GM19328 (cell line): ENCODE measurements around the gene GLT1D1.

Experiments used
- ATAC-seq: cut with Tn5 transposase; IDR thresholded peaks from one replicate; pipeline ENCODE4 v1.9.1; 2021; ENCODE audit warnings: mild to moderate bottlenecking, moderate library complexity; ENCODE audit not compliant: unreplicated experiment

Gene GLT1D1

DNA sequence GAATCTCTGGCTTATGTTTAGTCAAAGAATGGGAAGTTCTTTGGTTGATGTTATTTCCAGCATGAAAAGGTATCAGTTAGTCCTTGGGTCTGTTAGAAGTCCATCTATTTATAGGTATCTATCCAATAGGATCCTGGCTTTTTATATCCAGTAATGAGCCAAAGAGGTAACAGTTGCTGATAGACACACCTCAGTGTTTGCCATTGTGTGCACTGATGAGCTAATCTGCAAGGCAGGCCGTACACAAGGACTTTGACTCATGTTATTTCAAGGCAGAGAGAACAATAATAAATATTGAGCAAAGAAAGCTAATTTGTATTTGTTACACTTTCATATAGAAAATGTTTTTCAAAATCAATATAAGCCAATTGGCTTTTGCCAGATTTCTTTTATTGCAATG is 56.4 kb downstream of the GLT1D1 start:
- no peak for ATAC-seq

DNA sequence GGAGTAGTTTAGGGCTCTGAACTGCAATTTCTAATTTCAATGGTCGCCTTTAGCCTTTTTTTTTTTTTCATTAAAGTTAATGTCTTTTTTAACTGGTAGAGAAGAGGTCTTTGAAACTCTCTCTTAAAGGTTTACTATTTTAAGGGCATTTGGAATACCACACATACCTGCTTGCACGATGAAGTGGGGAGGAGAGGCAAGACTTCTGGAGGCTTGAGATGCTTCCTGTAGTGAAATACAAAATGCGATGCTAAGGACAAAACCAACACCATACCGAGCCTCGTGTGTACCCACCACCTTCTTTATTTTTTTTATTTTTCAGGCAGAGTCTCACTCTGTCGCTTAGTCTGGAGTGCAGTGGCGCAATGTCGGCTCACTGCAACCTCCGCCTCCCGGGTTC is 57.4 kb downstream of the GLT1D1 start:
- no peak for ATAC-seq

DNA sequence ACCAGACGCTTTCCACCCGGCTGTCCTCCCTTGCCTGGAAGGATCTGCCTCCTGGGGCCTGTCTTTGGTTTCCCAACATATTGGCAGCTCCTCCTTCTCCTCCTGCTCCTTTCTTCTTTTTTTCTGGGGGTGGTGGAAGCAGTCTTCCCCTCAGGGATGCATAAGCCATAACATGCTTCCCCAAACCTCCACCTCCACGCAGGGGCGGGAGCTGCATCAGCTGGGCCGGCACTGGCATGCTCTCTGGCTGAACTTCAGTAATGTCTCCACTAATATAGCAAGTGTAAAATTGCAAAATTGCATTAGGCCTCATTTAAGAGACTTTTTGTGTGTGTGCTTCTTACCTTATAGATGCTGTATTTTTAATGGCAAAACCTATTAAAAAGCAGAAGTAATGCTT is 58.6 kb downstream of the GLT1D1 start:
- no peak for ATAC-seq

DNA sequence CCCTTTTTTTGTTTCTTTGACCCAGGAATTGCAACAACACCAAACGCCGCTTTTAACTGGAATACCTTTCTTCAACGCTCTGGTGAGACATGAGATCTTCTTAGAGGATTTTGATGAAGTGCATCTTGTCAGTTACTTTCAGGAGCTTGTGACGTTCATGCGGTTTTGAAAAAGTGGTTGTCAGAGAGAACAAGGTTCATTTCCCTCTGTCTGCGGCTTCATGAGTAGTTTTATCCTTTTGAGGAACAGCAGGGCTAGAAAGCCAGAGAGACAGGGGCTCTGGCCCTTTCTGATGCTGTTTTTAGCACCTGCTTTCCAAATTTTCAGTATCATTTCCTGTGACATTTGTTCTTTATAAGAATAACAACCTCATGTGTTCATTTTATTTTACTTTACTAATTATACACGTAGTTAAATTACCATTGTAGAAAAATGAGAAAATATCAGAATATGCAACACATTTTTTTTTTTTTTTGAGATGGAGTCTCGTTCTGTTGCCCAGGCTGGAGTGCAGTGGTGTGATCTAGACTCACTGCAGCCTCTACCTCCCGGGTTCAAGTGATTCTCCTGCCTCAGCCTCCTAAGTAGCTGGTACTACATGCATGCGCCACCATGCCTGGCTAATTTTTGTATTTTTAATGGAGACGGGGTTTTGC is 61.8 kb downstream of the GLT1D1 start:
- ATAC-seq: peak; percentile 98

DNA sequence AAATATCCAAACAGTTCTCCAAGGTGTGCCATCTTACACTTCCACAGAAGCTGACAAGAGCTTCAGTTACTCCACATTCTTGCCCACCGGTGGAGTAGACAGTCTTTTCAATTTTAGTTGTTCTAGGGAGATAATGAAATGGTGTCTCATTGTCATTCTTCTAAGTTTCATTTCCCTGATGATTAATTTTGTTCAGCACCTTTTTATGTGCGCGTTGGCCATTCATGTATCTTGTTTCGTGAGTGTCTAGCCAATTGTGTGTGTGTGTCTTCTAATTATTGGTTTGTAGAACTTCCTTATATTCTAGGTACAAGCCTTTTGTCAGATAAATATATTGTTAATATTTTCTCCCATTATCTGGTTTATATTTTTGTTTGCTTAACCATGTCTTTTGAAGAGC is 63.1 kb downstream of the GLT1D1 start:
- ATAC-seq: no peak

DNA sequence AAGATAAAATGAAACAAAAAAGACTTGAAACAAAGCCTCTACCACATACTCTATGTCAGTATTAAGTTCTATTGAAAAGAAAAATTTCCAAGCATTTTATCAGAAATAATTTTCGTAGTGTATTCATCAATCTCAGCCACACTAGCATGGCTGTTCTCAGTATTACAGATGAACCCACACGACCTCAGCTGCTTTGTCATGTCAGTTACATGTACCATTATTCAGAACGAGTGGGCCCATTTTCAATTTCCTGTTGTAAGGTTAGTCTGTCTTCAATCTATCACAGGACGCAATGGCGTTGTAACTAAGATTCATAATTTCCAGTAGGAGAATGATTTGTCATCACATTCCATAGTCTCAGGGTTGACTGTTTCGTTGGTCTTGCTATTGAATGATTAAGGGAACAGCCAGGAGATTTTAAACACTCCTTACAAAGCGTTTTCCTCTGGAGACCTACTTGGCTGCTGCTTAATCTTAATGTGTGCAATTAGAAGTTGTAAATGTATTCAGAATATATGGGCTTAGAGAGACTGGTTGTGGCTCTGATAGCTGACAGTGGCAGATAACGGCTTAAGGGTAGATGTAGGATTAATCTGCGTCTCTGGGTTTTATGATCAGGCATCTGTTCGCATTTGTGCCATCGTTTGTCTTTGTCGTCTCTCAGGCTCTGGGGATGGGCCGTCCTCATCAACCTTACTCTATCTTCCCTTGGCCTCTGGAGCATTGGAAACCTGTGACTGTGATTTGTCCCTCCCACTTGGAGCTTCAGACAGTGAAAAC is 65.4 kb downstream of the GLT1D1 start:
- no peak for ATAC-seq

DNA sequence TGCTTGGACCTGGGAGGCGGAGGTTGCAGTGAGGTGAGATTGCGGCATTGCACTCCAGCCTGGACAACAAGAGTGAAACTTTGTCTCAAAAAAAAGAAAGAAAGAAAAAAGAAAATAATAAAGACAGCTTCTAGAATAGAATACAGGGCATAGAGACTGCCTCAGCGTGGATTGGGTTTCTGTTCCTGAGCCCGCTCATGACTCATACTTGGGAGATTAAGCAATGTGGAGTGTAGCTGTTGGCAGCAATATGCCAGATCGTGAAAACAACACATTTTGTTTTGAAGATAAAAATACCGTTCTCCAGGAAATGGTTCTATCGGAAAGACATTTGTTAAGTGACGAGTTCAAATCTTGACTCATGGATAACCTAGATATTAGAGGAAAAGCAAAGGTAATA is 67.2 kb downstream of the GLT1D1 start:
- no peak for ATAC-seq

DNA sequence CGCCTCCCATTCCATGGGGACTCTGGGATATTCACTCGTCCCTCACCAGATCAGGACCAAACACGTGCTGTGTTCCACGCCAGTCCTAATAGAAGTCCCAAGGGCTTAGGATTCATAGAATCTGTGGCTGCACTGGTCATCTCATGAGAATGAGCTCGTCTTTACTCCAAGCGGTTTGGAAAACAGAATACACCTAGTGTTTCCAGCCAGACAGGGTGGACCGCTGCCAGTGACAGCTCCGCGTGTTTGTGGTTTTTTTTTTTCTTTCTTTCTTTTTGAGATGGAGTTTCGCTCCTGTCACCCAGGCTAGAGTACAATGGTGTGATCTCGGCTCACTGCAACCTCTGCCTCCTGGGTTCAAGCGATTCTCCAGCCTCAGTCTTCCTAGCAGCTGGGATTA is 75.1 kb downstream of the GLT1D1 start:
- no peak for ATAC-seq

DNA sequence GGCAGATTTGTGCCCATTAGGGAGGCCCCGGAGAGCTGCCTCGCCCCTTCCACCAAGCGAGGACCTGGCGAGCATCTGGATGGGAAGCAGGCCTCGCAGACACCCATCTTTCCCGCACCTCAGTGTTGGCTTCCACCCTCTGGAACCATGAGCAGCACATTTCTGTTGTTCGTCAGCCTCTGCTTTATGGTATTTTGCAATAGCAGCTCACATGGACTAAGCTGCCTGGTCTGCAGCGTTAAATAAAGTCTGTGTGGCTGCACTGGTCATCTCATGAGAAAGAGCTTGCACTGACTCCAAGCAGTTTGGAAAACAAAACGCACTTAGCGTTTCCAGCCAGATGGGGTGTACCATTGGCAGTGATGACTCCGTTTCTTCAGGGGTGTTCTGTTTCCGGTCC is 75.8 kb downstream of the GLT1D1 start:
- ATAC-seq: no peak

DNA sequence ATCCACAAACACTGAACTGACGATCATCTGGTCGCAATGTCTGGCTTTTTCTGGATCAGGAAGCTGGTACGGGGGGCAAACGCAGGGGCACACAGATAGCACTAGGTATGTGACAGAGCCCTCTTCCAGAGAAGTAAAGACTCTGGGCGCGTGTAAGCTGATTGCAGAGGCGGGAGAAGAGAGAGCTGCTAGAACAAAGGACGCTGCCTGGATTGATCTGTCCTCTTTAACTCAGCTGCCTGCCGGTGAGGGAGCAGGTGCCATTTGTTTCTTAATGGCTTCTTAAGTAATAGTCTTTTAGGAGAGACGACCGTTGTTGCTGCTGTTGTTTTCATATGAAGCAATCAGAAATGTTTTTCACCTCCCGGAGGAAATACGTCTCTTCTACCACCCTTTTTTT is 77.3 kb downstream of the GLT1D1 start:
- no peak for ATAC-seq

DNA sequence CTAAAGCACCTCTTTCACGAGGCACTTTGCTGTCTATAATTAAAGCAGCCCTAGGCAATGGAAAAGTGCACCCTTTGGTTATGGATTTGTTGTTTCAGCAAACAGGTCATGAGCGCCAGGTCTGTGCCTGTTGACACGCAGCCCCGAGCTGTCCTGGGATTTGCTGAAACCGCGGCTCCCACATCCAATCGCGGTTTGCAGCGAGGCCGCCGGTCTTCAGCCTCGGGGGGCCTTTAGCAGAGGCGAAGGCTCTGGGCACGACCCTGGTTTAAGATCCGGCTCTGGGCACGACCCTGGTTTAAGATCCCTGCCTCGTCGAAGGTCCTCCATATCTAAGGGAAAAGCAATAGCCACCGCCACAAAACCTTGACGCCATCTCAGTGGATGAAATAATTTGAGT is 79.2 kb downstream of the GLT1D1 start:
- ATAC-seq: no peak

DNA sequence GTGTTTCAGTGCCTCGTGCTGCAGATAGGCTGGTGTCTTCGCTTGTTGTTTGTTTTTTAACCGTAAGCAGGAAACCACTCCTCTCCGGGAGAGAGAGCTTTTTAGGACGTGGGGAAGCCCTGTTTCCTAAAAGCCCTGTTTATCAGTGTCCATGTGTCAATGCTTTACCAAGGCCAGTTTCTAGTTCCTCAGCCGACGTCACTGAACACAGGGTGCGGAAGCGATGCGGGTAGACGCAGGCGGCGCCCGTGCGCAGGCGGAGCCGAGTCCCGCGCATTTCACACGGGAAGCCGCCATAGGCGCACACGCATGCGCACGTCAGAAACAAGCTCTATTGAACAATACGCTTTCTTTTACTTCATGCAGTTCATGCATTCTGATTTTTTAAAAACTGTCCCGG is 79.8 kb downstream of the GLT1D1 start:
- no peak for ATAC-seq

DNA sequence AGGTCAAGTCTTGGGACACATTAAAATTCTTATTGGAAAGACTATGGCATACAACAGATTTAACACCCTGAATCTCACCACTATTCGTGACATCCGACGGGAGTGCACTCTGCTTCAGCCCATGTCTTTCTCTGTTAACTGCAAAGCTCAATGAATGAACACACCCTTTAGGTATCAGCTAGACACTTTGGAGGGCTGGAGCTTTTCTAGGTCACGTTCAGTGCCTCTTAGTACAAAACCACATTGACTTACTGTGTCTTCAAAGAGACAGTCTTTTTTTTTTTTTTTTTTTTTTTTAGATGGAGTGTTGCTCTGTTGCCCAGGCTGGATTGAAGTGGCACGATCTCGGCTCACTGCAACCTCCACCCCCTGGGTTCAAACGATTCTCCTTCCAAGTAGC is 80.6 kb downstream of the GLT1D1 start:
- no peak for ATAC-seq

DNA sequence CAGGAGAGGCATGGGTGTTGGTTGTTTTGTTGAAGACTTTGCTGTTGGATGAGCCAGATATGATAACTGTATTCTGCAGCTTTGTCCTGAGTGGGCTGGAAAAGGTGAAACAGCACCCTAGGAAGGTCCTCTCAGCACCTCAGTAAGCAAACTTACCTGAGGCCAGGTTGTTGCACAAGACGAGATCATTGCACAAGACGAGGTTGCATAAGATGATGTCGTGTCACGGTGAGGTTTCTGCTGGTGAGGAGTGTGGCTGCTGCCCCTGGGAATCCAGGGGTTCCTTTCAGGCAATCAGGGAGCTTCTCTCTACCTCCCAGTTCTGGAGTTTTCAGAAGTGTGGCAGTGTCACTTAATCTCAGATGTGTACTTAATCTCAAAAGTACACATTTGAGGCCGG is 85.6 kb downstream of the GLT1D1 start:
- ATAC-seq: no peak

DNA sequence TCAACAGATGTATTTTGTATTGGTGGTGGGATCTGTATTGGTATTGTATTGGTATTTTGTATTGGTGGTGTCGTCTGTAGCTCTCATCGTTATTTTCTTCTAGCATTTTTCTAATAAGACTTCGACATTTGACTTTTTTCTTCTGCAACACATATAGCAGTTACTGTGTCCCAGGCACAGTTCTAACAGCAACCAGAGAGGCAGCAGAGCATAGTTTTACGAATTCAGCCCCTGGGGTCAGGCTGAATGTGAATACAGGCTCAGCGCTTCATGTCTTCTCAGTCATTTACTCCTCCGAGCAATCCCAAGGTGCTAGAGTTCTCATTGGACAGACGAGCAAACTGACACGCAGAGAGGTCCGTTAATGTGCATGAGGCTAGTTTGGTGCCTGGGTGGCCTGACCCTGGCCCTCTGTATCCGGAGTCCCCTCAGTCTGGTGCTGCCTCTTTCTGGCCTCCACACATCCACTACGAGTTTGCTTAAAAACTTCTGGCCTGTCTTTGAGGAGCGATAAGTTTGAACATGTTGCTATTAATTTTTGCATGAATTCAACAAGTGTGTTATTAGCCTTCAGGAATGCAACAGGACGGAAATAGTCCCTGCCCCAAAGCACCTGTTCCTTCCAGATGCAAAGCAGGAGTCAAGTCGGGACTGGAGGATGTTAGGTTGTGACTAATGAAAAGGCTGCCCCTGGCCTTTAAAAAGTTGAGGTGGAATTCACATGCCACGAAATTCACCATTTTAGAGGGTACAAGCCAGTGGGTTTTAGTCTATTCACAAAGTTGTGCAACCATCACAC is 87.0 kb downstream of the GLT1D1 start:
- ATAC-seq: no peak

DNA sequence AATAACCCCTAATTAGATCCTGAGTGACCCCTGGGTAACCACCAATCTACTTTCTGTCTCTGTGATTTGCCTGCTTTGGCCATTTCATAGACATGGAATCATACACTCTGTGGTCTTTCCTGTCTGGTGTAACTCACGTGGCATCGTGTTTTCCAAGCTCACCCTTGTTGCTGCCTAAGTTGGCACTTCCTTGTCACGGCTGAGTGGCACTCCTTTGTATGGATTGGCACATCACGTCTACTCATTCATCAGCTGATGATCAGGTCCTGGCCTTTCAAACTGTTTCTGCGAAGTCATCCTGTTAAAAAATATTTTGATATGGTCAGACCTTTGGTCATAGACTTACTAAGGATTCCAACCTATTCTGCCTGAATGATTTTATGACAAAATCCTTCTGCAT is 87.7 kb downstream of the GLT1D1 start:
- ATAC-seq: no peak

DNA sequence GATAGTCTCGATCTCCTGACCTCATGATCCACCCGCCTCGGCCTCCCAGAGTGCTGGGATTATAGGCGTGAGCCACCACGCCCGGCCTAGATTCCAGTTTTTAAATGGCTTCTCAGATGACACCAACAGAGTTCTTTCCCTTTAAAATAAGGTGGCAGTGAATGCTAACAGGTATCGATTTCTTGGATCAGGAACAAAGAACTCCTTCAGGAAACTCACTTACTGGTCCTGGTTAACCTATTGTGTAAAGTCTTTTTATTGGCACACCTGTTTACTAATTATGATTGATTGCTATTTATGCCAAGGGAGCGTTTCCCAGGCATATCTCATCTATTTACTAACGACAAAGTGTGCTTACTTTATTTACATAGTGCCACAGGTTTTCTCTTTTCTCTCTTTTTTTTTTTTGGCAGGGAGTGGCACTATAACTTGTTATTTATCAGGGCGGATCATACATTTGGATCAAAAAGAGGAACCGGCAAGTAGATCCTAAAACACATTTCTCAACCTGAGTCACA is 89.7 kb downstream of the GLT1D1 start:
- ATAC-seq: no peak

DNA sequence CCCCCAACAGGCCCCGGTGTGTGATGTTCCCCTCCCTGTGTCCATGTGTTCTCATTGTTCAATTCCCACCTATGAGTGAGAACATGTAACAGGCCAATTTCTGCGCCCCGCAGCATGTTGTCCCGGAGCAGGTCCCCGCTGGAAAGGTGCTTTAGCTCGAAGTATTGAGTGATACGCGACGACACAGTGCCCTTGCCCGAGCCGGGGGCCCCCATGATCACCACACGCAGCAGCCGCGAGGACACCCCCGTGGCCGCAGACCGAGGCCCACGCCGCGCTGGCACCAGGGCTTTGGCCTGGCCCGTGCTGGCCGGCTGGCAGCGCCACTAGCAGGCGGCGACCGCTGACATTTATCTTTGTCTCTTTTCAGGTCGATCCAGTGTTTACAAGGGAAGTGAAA is 91.7 kb downstream of the GLT1D1 start:
- ATAC-seq: no peak

DNA sequence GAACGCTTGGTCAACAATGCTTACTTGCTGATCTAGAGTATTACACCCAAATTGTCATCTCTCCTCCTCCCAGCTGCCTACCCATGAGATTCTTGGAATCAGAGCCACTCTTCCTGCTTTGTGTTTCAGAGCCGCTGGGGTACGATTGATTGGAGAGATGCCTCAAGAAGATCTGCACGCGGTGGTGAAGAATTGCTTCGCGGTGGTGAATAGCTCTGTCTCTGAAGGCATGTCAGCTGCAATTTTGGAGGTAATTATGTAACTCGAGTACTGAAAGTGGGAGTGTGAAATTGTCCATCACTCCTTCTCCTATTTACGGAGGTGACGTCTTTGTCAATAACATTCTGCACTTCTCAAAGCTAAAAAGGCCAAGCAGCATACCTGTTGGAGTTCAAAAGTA is 93.9 kb downstream of the GLT1D1 start:
- no peak for ATAC-seq

DNA sequence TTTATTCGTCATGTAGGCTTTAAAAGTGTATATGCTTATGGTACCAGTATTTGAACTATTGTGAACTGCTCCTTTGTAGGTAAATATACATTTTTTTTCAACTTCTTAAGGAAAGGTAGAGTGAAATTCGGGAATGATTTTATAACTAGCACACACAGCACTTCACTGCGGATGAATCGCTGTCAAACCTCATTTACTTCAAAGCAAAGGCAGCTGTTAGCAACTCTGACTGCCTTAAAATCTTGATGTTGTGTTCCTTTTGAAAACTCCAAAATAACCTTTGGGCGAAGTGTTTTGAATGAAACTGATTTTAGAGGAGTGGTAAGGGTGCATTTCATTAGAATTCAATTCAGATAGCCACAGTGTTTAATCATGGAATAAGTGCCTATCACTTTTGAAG is 95.8 kb downstream of the GLT1D1 start:
- no peak for ATAC-seq

DNA sequence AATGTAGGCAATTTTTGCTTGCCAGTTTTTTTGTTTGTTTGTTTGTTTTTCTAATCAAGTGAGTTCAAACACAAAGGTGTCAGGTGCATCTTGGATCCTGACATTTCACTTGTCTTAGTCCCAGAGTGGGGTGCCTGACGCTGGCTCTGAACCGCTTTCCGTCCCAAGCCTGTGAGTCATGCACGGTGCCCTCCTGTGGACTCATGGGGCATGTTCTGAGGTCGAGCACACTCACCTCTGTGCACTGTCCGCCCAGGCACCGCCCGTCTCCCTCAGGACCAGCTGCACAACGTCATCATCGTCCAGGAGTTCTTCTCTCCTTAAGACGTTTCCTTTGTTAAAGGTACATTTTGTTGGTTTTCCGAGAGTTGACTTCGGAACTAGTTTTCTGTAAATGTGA is 98.2 kb downstream of the GLT1D1 start:
- ATAC-seq: no peak

DNA sequence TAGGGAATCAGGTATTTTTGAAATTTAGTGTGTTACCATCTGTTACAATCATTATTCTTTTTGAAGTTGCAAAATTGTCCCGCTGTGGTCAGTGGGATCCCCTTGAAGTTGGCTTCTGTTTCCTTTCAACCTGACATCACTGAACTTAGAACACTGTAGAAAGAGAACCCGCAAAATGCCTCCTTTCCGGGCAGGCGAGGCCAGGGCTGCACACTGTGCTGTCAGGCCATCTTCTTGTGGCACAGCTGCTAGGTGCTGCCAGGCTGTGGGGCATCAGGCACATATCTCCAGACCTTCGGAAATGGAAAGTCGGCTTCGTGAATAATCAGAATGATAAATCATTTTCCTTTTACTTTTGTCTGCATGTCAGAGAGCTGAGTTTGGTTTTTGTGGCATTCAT is 103.5 kb downstream of the GLT1D1 start:
- ATAC-seq: no peak
